ENCODE measurements around the gene UCP2.
"Not testable (repeated sequence)": the region's sequence is repeated elsewhere in the genome, so short reads cannot be mapped to it uniquely, and the experiment has no call there.

UCP2 gene

DNA sequence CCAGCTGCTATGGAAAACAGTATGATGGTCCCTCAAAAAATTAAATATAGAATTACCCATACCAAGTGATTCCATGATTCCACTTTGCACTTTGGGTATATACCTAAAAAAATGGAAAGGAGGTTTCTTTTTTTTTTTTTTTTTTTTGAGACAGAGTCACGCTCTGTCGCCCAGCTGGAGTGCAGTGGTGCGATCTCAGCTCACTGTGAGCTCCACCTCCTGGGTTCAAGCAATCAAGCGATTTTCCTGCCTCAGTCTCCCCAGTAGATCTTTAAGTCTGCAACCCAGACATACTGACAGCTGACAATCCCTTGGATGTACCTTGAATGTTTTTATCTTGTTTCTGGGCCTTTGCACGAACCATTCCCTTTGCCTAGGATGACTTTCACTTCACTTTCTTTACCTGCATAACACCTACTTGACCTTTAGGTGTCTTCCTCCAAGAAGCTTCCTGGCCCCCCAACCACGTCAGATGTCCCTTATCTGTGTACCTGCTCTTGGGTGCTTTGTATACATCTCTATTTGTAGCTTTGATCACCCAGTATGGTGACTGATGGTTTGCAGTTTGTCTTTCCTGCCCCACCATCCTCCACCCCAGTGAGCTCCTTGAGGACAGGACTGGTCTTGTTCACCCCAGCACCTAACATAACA lies 14.6 kb upstream of the UCP2 start:
- in situ Hi-C loops (cut with HindIII; ENCODE audit: low pct_unique_long_range_greater_than_20kb, low sequenced_read_pairs) = no loop called here
- no peak for DNase-seq (ENCODE audit: low read depth in 1 of 2, low spot score in 1 of 2)
- TF ChIP-seq JUND (IDR thresholded peaks at IDR 0.05; ENCODE audit: low read depth) = no peak

DNA sequence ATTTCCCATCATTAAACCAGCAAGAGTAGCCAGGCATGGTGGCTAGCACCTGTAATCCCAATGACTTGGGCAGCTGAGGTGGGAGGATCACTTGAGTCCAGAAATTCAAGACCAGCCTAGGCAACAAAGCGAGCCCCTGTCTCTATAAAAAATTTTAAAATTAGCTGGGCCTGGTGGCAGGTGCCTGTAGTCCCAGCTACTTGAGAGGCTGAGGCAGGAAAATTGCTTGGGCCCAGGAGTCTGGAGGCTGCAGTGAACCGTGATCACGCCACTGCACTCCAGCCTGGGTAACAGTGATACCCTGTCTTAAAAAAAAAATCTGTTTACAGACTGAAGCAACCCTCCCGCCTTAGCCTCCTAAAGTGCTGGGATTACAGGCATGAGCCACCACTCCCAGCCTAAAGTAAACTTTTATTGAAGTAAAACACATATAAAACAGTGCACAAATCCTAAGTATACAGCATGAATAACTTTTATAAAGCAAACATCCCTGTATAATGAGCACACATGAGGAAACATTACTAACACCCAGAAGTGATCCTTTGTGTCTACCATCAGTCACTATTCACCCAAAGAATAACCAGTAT lies 13.6 kb upstream of the UCP2 start:
- DNase-seq (ENCODE audit: low read depth in 1 of 2, low spot score in 1 of 2) = no peak
- TF ChIP-seq JUND (IDR thresholded peaks at IDR 0.05; ENCODE audit: low read depth) = no peak
- in situ Hi-C loops (cut with HindIII; ENCODE audit: low pct_unique_long_range_greater_than_20kb, low sequenced_read_pairs) = no loop called here

DNA sequence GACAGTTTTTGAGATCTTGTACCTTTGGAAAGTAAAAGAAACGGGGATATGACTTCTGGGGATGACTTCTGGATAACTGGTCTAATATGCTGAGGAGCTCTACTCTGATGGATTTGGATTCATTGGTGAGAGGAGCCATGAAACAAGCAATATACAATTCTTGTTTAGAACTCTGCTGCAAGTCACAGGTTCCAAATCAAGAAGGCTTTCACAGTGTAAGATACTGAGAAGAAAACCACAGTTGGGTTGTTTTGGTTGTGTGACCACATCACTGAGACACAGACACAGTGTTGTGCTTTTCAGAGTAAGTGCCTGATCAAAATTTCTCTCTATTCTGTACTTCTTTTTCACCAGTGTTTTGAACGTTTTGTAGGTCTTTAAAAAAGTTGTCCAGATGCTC lies 13.1 kb upstream of the UCP2 start:
- in situ Hi-C loops (cut with HindIII; ENCODE audit: low pct_unique_long_range_greater_than_20kb, low sequenced_read_pairs) = no loop called here
- DNase-seq (ENCODE audit: low read depth in 1 of 2, low spot score in 1 of 2) = no peak
- no peak for TF ChIP-seq JUND (IDR thresholded peaks at IDR 0.05; ENCODE audit: low read depth)

DNA sequence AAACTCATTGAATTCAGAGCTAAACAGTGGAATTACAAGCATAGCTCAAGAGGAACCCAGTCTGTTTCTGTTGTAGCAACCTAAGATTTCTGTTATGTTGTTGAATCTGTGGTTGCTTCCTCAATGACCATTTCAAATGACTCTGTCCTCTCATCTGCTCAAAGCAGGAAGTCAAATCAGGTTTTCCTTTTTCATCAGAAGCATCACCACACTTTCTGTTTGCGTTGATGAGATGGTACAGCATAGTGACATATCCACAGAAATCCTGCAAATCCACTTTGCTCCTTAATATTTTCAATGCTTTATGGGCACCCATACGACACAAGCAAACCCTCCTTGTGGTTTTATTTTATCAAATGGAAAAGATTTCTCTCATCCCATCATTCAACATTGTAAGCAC lies 12.6 kb upstream of the UCP2 start:
- TF ChIP-seq JUND (IDR thresholded peaks at IDR 0.05; ENCODE audit: low read depth) = no peak
- in situ Hi-C loops (cut with HindIII; ENCODE audit: low pct_unique_long_range_greater_than_20kb, low sequenced_read_pairs) = no loop called here
- DNase-seq (ENCODE audit: low read depth in 1 of 2, low spot score in 1 of 2) = no peak

DNA sequence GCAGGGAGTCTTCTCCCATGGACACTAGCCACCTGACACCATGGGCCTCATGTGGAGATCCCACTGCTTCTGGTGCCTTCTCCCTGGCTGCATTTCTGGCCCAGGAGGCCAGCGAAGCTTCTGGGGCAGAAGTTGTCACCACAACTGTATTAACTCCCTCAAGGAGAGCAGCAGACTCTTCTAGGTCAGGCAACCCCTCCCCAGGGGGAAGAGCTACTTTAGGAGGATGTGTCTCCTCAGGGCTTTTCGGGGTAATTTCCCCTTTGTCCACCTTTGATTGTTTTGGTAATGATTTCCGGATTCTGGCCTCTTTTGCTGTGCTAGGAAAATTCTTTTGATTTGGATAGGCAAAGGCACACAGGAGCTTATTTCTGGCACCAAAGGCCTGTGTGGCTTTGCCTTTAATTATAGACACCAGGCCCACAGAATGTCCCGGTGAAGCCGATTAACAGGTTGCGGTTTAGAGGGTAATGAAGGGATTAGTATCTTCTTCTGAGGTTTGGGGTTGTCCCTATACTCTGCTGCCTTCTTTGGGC lies 8.9 kb upstream of the UCP2 start:
- TF ChIP-seq JUND (IDR thresholded peaks at IDR 0.05; ENCODE audit: low read depth) = no peak
- in situ Hi-C loops (cut with HindIII; ENCODE audit: low pct_unique_long_range_greater_than_20kb, low sequenced_read_pairs) = no loop called here

DNA sequence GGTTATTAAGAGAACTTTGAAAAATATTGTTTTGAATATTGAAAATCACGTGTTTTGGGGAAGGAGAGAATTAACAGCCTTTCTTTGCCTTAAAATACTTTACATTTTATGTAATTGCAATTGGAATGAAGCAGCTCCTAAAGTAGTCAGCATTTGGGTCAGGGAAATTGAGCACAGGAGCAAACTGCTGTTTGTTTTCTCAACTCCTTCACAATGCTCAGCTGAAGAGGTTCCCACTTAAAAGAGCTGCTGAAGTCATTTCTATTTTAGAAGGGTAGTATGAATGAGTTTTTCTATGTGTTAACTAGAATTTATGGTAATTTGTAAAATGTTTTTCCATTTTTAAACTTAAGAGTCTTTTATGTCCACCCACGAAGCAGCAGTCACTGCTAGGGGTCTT lies 8.1 kb upstream of the UCP2 start:
- no peak for TF ChIP-seq JUND (IDR thresholded peaks at IDR 0.05; ENCODE audit: low read depth)
- in situ Hi-C loops (cut with HindIII; ENCODE audit: low pct_unique_long_range_greater_than_20kb, low sequenced_read_pairs) = no loop called here
- DNase-seq (ENCODE audit: low read depth in 1 of 2, low spot score in 1 of 2) = no peak

More for the DNA sequence above, 8.9 kb upstream of the UCP2 start:
- DNase-seq (ENCODE audit: low read depth in 1 of 2, low spot score in 1 of 2) = no peak

DNA sequence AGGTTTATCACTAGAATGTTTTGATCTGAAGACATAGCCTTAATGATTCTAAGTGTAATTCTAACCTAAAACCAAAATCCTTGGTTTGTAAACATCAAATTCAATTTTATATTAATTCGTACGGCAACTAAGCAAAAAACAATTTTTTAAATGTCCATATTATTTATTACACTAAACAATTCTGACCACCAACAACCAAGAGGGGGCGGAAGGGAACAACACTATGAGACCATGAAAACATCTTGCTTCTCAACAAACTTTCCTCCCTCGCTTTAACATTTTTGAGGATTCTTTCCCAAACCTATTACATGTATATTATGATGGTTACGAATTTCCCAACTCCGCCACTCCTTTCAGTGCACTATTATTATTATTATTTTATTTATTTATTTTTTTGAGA lies 6.5 kb upstream of the UCP2 start:
- in situ Hi-C loops (cut with HindIII; ENCODE audit: low pct_unique_long_range_greater_than_20kb, low sequenced_read_pairs) = no loop called here
- no peak for TF ChIP-seq JUND (IDR thresholded peaks at IDR 0.05; ENCODE audit: low read depth)
- no peak for DNase-seq (ENCODE audit: low read depth in 1 of 2, low spot score in 1 of 2)

DNA sequence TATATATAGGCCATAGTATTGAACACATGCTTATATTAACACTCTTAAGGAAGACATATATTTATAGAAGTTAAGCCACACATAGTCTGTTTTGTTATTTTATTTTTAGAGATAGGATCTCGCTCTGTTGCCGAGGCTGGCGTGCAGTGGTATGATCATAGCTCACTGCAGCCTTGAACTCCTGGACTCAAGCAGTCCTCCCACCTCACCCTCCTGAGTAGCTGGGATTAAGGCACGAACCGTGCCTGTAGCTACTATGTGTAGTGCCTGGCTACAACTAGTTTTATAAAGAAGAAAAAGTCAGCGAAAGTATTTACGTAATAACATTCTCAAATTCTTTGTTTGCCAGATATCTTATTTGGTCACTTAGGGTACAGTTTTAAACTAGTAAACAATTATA lies 5.6 kb upstream of the UCP2 start:
- TF ChIP-seq JUND (IDR thresholded peaks at IDR 0.05; ENCODE audit: low read depth) = no peak
- in situ Hi-C loops (cut with HindIII; ENCODE audit: low pct_unique_long_range_greater_than_20kb, low sequenced_read_pairs) = no loop called here
- no peak for DNase-seq (ENCODE audit: low read depth in 1 of 2, low spot score in 1 of 2)

DNA sequence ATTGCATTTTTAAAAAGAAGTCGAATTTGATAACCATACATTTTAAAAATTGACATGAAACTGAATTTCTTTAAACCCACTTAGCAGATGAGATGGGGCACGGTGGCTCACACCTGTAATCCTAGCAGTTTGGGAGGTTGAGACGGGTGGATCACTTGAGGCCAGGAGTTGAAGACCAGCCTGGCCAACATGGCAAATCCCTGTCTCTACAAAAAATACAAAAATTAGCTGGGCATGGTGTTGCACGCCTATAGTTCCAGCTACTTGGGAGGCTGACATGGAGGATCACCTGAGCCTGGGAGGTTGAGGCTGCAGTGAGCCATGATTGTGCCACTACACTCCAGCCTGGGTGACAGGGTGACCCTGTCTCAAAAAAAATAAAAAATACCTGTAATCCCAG lies 3.0 kb upstream of the UCP2 start:
- DNase-seq (ENCODE audit: low read depth in 1 of 2, low spot score in 1 of 2); in situ Hi-C loops (cut with HindIII; ENCODE audit: low pct_unique_long_range_greater_than_20kb, low sequenced_read_pairs): not testable (repeated sequence)

DNA sequence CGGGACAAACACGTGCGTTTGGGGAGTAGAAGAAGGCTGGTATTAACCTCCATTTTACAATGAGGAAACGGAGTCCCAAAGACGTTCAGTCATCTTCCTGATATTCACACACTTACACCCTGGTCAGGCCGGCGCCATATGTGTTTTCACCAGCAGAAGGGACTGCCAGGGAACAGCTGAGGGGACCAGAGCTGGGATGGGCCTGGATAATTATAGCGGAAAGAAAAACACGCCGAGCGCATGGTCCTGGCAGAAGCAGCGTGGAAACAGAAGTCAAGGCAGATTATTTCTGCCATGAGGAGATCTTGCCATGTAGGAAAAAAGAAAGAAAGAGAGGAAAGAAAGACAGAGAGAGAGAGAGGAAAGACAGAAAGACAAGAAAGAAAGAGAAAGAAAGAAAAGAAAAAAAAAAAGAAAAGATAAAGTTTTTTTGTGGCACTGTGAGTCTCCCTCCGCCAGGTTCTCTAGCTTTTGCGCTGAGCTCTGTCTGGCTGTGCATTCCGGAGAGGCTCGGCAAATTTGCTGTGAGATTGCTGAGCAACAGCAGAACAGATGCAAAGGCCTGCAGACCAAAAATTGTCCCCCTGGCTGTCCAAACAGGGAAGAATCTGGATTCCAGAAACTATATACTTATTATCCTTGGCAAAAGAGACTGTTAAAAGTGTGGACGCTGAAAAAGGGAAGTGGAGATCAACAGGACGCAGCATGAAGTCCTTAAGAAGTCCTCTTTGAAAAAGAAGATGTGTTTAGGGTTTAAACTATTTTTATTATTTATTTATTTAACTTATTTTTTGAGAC lies 1.3 kb upstream of the UCP2 start:
- no peak for DNase-seq (ENCODE audit: low read depth in 1 of 2, low spot score in 1 of 2)
- no peak for TF ChIP-seq JUND (IDR thresholded peaks at IDR 0.05; ENCODE audit: low read depth)
- in situ Hi-C loops (cut with HindIII; ENCODE audit: low pct_unique_long_range_greater_than_20kb, low sequenced_read_pairs) = no loop called here

DNA sequence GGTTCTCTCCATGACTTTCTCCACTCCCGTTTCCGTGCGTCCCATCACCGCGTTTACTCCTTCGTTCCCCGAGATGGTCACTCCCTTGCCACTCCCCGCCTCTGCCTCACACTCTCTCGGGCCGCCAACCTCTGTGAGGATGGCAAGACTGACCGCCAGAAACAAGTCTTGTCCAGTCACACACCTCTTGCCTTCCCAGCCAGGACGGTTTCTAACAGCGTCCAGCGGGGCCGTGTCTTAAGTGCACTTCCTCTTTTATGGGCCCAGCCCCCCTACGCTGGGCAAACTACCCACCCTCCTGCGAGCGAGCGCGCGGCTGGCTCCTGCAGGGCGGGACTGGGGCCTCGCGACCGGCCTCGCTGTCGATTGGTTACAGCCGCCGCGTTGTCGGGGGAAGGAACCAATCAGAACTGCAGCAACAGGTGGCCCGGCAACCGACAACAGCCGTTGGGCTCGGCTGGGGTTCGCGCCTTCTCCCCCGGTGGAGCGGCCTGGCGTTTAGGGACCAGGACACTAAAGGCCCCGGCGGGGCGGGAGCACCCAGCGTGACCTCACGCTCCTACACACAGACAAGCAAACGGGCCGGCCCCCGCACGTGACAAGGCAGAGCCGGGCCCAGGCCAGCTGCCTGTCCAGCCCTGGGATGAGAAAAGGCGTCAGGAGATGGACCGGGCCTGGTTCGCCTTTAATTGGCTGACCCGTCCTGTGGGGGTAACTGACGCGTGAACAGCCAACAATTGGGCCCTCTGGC lies 522 bp upstream of the UCP2 start:
- no peak for TF ChIP-seq JUND (IDR thresholded peaks at IDR 0.05; ENCODE audit: low read depth)
- in situ Hi-C loops (cut with HindIII; ENCODE audit: low pct_unique_long_range_greater_than_20kb, low sequenced_read_pairs) = no loop called here
- DNase-seq (ENCODE audit: low read depth in 1 of 2, low spot score in 1 of 2) = peak; percentile 99 to 100

DNA sequence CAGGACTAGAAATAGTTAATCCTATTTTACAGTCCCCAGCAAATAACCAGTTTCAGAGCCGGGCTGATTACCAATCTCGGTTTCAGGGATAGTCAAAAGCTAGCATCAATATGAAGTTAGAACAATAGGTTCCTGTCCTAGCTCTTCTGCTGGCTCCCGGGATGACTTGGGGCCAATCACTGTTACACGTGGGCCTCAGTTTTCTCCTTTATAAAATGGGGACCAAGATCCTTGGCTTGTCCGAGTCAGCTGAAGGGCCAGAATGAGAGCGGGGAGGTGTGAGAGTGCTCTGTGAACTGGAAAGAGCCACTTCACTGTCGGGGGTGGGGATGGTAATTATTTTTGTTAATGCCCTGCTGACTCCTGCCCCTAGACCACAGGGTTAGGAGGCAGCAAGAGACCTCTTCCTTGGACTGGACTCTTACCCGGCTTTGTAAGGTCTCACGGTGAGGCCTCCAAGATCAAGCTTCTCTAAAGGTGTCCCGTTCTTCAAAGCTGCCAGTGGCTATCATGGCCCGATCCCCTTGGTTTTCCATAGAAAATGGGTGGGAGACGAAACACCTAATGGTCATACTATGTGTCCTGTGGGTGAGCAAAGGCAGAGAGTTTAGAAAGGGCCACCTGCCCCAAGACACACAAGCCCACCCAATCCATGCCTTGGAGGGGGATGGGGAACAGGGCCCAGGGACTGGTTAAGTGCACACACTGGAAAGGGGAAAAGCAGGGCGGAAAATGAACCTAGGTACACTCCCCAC lies 1.4 kb downstream of the UCP2 start:
- TF ChIP-seq JUND (IDR thresholded peaks at IDR 0.05; ENCODE audit: low read depth) = no peak
- no peak for DNase-seq (ENCODE audit: low read depth in 1 of 2, low spot score in 1 of 2)

More for the DNA sequence above, 1.4 kb downstream of the UCP2 start:
- in situ Hi-C loops (cut with HindIII; ENCODE audit: low pct_unique_long_range_greater_than_20kb, low sequenced_read_pairs) = no loop called here
